Panc1 (cell line): ENCODE results near the gene CERKL. TPM values are rescaled to one million over a fixed set of nuclear protein-coding genes. Genes with fewer than 3 reads are reported as not detected.

Experiments used
- ATAC-seq: fragments of 200-7000 bp; cut with Tn5 transposase; 2 replicates; pipeline ENCODE4 v1.9.1; 2020; ENCODE audit warnings: mild to moderate bottlenecking, moderate library complexity
- BruUV-seq: library from RNA; stranded (reverse); fragments of 400-500 nt; replicated peaks from 2 replicates; lab custom pipeline; 2021; lab: Mats Ljungman, UMichigan
- CTCF ChIA-PET: fragments of 300-600 bp; sonication (Branson Sonifier 250); formaldehyde crosslinking; loops from one replicate; lab custom pipeline; 2022; ENCODE audit warnings: antibody characterized with exemption; lab: Charles Lee
- POLR2A ChIA-PET: fragments of 300-600 bp; sonication (Branson Sonifier 250); formaldehyde crosslinking; loops from one replicate; lab custom pipeline; 2022; ENCODE audit warnings: antibody characterized with exemption; lab: Charles Lee
- DNase-seq: peaks from one replicate; pipeline ENCODE4 v3.0.0-alpha.2; 2010; ENCODE audit warnings: low read depth, low spot score
- H3K27ac ChIP-seq: 2 replicates; pipeline ENCODE4 v1.5.1; 2011; ENCODE audit warnings: mild to moderate bottlenecking, low read length, inconsistent platforms
- H3K27me3 ChIP-seq: fragments of 200-500 bp; sonication (Bioruptor generic); 2 replicates; pipeline ENCODE4 v1.6.0; 2014; ENCODE audit warnings: low read length, inconsistent platforms; ENCODE audit not compliant: control insufficient read depth, insufficient read depth
- H3K36me3 ChIP-seq: fragments of 200-500 bp; sonication (Bioruptor generic); 2 replicates; pipeline ENCODE4 v1.5.1; 2014; ENCODE audit warnings: inconsistent platforms, mild to moderate bottlenecking, low read length, moderate library complexity; ENCODE audit not compliant: control insufficient read depth, insufficient read depth
- H3K4me1 ChIP-seq: 2 replicates; pipeline ENCODE4 v1.5.1; 2011; ENCODE audit warnings: inconsistent platforms, mild to moderate bottlenecking, low read length, moderate library complexity; ENCODE audit not compliant: control insufficient read depth, insufficient read depth
- H3K4me3 ChIP-seq, 2 experiments: 2 replicates each; pipeline ENCODE4 v1.5.1; 2011 to 2012; ENCODE audit warnings: low read depth in 2 of 2, low read length in 2 of 2, mild to moderate bottlenecking in 2 of 2, inconsistent platforms in 1 of 2, moderate library complexity in 1 of 2
- H3K9me3 ChIP-seq: fragments of 200-500 bp; sonication (Bioruptor generic); 2 replicates; pipeline ENCODE4 v1.5.1; 2014; ENCODE audit warnings: low read depth, mild to moderate bottlenecking, inconsistent platforms, low read length, moderate library complexity; ENCODE audit not compliant: control insufficient read depth, insufficient read depth
- POLR2AphosphoS5 ChIP-seq: IDR thresholded peaks from 2 replicates; pipeline ENCODE4 v1.6.1; 2012; ENCODE audit warnings: mild to moderate bottlenecking, low read depth, low read length, moderate library complexity
- SIN3A ChIP-seq: IDR thresholded peaks from 2 replicates; pipeline ENCODE4 v1.6.1; 2012; ENCODE audit warnings: low read depth, mild to moderate bottlenecking, low read length, moderate library complexity, borderline replicate concordance; ENCODE audit not compliant: insufficient read depth
- TCF7L2 ChIP-seq: IDR thresholded peaks from 2 replicates; pipeline ENCODE4 v1.6.1; 2011; ENCODE audit warnings: mild to moderate bottlenecking, low read depth, low read length, inconsistent platforms
- in situ Hi-C: cut with HindIII; loops from 2 replicates; pipeline ENCODE4 v1.10.0; 2016; ENCODE audit warnings: low sequenced_read_pairs, low pct_unique_long_range_greater_than_20kb
- intact Hi-C: fragments of 100-400 bp; cut with micrococcal nuclease; formaldehyde crosslinking; loops from one replicate; pipeline ENCODE4 v1.10.0; 2022; ENCODE audit not compliant: unreplicated experiment
- total RNA-seq: library from RNA; stranded (reverse); gene quantifications from one replicate; pipeline ENCODE4 v1.2.1, GENCODE V29; 2021; ENCODE audit not compliant: unreplicated experiment
- TF ChIP-seq, protein P1 (sequence below): fragments of 450-650 bp; IDR thresholded peaks from 2 replicates; pipeline ENCODE4 v1.5.1; 2017; ENCODE audit warnings: mild to moderate bottlenecking
- TF ChIP-seq, protein P2 (sequence below), 2 experiments: IDR thresholded peaks; 2 replicates each; pipeline ENCODE4 v1.6.1; 2011 to 2012; ENCODE audit warnings: low read depth in 2 of 2, control low read depth in 1 of 2, low read length in 1 of 2, mild to moderate bottlenecking in 1 of 2, moderate library complexity in 1 of 2; ENCODE audit not compliant: insufficient read depth in 1 of 2

Gene CERKL
- total RNA-seq, 1 experiment from 2014 or later, result 0.87 TPM

DNA sequence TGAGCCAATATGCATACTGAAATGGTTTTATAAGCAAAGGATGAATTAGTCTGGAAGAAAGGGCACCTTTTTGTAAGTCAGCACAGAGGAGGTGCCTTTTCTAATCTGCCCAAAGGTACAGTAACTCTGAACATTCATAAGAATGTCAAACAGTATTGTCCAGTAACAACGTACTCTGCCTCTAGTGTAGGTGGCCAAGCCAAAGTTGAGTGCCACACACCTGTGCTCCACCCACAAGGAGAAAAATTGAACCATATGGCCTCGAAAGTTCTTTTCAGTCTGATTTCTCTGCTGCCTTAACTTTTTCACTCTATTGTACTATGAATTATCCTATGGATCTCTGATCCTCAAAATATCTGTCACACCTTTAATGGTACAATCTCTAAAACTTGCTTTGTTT is 86.8 kb downstream of the CERKL start:
- intact Hi-C loops (loop anchor here (5.0 to 10.0 kb wide), 2 partner anchors 507 to 555 kb away; no protein-coding TSS in a partner anchor), in situ Hi-C loops (no loop called here)
- Histone ChIP-seq H3K27ac (no peak overlapping the region), H3K4me1 (no peaks in the 10 kb centered on the region), H3K27me3 (no peaks in the 10 kb centered on the region), H3K36me3 (no peaks in the 10 kb centered on the region), H3K9me3 (no peaks in the 10 kb centered on the region), H3K4me3 (no peak overlapping the region)
- ATAC-seq (no peak), DNase-seq (no peak)
- TF ChIP-seq SIN3A, result no peak
- TF ChIP-seq, protein P1, sequence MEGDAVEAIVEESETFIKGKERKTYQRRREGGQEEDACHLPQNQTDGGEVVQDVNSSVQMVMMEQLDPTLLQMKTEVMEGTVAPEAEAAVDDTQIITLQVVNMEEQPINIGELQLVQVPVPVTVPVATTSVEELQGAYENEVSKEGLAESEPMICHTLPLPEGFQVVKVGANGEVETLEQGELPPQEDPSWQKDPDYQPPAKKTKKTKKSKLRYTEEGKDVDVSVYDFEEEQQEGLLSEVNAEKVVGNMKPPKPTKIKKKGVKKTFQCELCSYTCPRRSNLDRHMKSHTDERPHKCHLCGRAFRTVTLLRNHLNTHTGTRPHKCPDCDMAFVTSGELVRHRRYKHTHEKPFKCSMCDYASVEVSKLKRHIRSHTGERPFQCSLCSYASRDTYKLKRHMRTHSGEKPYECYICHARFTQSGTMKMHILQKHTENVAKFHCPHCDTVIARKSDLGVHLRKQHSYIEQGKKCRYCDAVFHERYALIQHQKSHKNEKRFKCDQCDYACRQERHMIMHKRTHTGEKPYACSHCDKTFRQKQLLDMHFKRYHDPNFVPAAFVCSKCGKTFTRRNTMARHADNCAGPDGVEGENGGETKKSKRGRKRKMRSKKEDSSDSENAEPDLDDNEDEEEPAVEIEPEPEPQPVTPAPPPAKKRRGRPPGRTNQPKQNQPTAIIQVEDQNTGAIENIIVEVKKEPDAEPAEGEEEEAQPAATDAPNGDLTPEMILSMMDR, result no peak
- TF ChIP-seq TCF7L2, result no peak
- no peak for TF ChIP-seq POLR2AphosphoS5
- TF ChIP-seq, protein P2, sequence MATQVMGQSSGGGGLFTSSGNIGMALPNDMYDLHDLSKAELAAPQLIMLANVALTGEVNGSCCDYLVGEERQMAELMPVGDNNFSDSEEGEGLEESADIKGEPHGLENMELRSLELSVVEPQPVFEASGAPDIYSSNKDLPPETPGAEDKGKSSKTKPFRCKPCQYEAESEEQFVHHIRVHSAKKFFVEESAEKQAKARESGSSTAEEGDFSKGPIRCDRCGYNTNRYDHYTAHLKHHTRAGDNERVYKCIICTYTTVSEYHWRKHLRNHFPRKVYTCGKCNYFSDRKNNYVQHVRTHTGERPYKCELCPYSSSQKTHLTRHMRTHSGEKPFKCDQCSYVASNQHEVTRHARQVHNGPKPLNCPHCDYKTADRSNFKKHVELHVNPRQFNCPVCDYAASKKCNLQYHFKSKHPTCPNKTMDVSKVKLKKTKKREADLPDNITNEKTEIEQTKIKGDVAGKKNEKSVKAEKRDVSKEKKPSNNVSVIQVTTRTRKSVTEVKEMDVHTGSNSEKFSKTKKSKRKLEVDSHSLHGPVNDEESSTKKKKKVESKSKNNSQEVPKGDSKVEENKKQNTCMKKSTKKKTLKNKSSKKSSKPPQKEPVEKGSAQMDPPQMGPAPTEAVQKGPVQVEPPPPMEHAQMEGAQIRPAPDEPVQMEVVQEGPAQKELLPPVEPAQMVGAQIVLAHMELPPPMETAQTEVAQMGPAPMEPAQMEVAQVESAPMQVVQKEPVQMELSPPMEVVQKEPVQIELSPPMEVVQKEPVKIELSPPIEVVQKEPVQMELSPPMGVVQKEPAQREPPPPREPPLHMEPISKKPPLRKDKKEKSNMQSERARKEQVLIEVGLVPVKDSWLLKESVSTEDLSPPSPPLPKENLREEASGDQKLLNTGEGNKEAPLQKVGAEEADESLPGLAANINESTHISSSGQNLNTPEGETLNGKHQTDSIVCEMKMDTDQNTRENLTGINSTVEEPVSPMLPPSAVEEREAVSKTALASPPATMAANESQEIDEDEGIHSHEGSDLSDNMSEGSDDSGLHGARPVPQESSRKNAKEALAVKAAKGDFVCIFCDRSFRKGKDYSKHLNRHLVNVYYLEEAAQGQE (IDR thresholded peaks at IDR 0.05; ENCODE audit: insufficient read depth in 1 of 2, low read depth in 2 of 2, low read length in 1 of 2), result no peak
- CTCF ChIA-PET, result no interaction called here
- no TSS peak for BruUV-seq
- POLR2A ChIA-PET, result no interaction called here

DNA sequence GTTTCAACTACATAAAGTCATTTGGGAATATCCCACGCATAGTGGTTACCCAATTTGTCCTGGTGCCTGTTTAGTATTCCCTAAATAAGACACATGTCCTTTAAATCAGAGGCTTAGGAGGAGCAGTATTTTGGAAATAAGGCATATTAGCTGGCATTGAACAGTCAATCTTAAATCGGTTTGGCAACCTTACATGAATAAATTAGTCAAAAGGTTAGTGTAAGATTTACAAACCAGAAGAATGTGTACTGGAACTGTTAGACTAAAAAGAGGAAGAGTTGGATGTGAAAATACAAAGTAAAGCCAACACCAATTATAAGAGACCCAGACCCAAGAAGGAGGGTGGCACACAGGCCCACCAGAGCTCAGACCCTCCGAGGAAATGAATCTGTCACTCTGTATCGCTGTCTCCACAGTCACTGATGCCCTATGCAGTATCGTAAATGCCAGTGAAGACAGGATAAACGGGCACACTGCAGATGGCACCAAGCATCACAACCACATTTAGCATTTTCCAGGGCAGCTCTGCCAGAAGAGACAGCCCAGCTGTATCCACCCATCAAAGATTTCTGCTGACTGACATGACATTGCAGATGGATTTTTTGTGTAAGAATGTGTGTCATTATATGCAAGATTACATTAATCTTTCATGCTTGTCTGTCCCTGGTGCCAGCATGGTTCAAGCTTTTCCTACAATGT is 90.4 kb downstream of the CERKL start:
- no peaks in the 10 kb centered on the region for H3K27me3 ChIP-seq
- no TSS peak for BruUV-seq
- TF ChIP-seq, protein P1, result no peak
- TF ChIP-seq SIN3A (no peak), POLR2AphosphoS5 (no peak), TCF7L2 (no peak)
- TF ChIP-seq, protein P2 (IDR thresholded peaks at IDR 0.05; ENCODE audit: insufficient read depth in 1 of 2, low read depth in 2 of 2, low read length in 1 of 2), result no peak
- H3K4me1 ChIP-seq, result no peaks in the 10 kb centered on the region
- no peak overlapping the region for H3K4me3 ChIP-seq
- POLR2A ChIA-PET, result no interaction called here
- no peaks in the 10 kb centered on the region for H3K9me3 ChIP-seq
- no peak overlapping the region for H3K27ac ChIP-seq
- no peaks in the 10 kb centered on the region for H3K36me3 ChIP-seq
- CTCF ChIA-PET, result interaction anchor here (0.6 to 0.9 kb wide), 2 partner anchors 133 to 149 kb away, joined by 3 read pairs; no protein-coding TSS in a partner anchor
- intact Hi-C loops (no loop called here), in situ Hi-C loops (no loop called here)
- no peak for DNase-seq
- no peak for ATAC-seq
